Loucy (cell line): ENCODE measurements around the gene GPC3.
A peak's percentile ranks its signal among the peaks of the same experiment; 100 is the strongest.

Source experiments
- H2AFZ ChIP-seq: fragments of 200-600 bp; sonication (generic); 2 replicates; pipeline ENCODE4 v1.6.0; 2016; ENCODE audit warnings: antibody characterized with exemption, mild to moderate bottlenecking, low read length, moderate library complexity
- H3F3A ChIP-seq: fragments of 200-600 bp; 2 replicates; pipeline ENCODE4 v1.6.0; 2016; ENCODE audit warnings: antibody characterized with exemption, low read depth, mild to moderate bottlenecking
- H3K27me3 ChIP-seq: fragments of 200-600 bp; sonication (generic); 2 replicates; pipeline ENCODE4 v1.6.1; 2014; ENCODE audit warnings: low read length, mild to moderate bottlenecking; ENCODE audit not compliant: insufficient read depth, poor library complexity, severe bottlenecking
- H3K36me3 ChIP-seq: fragments of 200-600 bp; sonication (generic); 2 replicates; pipeline ENCODE4 v1.6.1; 2016; ENCODE audit warnings: low read length; ENCODE audit not compliant: insufficient read depth
- H3K4me1 ChIP-seq: fragments of 200-600 bp; sonication (generic); 2 replicates; pipeline ENCODE4 v1.5.1; 2014; ENCODE audit warnings: low read length, mild to moderate bottlenecking; ENCODE audit not compliant: insufficient read depth, poor library complexity, severe bottlenecking
- H3K4me2 ChIP-seq: fragments of 200-600 bp; sonication (generic); 2 replicates; pipeline ENCODE4 v1.6.0; 2014; ENCODE audit warnings: antibody characterized with exemption, low read length, low read depth, mild to moderate bottlenecking; ENCODE audit not compliant: poor library complexity, severe bottlenecking
- H3K4me3 ChIP-seq: fragments of 200-600 bp; sonication (generic); 2 replicates; pipeline ENCODE4 v1.5.1; 2014; ENCODE audit warnings: low read length, mild to moderate bottlenecking, mixed read lengths; ENCODE audit not compliant: poor library complexity, severe bottlenecking
- H3K79me2 ChIP-seq: fragments of 200-600 bp; sonication (generic); 2 replicates; pipeline ENCODE4 v1.6.1; 2014; ENCODE audit warnings: low read length; ENCODE audit not compliant: insufficient read depth
- H3K9ac ChIP-seq: fragments of 200-600 bp; sonication (generic); 2 replicates; pipeline ENCODE4 v1.6.0; 2014; ENCODE audit warnings: mild to moderate bottlenecking, low read depth, low read length, moderate library complexity; ENCODE audit not compliant: poor library complexity, severe bottlenecking
- H3K9me2 ChIP-seq: fragments of 200-600 bp; sonication (generic); replicated peaks from 2 replicates; pipeline ENCODE4 v1.6.1; 2016; ENCODE audit warnings: low read depth, low read length, mixed read lengths
- H3K9me3 ChIP-seq: fragments of 200-600 bp; sonication (generic); 2 replicates; pipeline ENCODE4 v1.6.1; 2014; ENCODE audit warnings: mild to moderate bottlenecking, antibody characterized with exemption, low read length, low read depth; ENCODE audit not compliant: insufficient read depth
- H4K20me1 ChIP-seq: fragments of 200-600 bp; sonication (generic); 2 replicates; pipeline ENCODE4 v1.6.0; 2014; ENCODE audit warnings: antibody characterized with exemption, low read length, mild to moderate bottlenecking; ENCODE audit not compliant: insufficient read depth, poor library complexity, severe bottlenecking
- EZH2phosphoT487 ChIP-seq: fragments of 200-600 bp; IDR thresholded peaks from 2 replicates; pipeline ENCODE4 v1.6.1; 2018; ENCODE audit warnings: antibody characterized with exemption, mild to moderate bottlenecking, moderate library complexity, borderline replicate concordance
- TF ChIP-seq, protein P1 (sequence below): fragments of 200-600 bp; sonication (generic); conservative IDR thresholded peaks from 2 replicates; pipeline ENCODE4 v1.5.1; 2014; ENCODE audit warnings: mild to moderate bottlenecking, antibody characterized with exemption, low read length

Gene GPC3

DNA sequence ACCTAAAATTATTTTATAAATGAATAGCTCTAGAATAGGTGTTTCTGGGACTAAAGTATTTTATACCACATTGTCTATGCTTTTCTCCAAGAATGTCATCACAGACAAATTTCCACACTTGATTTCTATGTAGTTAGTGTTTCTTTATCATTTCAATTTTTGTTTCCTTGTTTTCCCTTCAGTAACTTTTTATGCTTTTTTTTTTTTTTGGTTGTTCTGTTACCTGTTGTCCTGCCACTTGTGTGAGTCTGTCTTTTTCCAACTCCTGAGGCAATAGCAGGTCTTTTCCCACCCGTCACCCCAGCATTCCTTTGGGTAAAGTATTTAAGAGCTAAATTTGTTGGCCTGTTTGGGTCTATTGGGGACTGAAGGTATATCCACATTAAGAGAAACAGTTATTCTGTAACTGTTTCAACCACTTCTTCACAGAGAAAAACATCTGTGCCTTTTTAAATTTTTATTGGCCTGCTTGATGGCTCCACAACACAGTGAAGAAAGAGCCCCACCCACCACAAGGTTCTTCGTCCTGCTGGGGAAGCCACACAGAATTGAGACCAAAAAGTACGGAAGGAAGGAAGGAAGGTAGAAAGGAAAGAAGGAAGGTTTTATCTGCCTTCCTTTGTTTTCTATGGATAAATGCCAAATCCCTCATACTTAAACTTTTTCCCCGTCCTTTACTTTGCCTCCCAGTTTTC, 17.7 kb upstream of the GPC3 start:
- peaks cover 6% of the 10 kb centered on the region for H3K4me1 ChIP-seq
- TF ChIP-seq, protein P1, sequence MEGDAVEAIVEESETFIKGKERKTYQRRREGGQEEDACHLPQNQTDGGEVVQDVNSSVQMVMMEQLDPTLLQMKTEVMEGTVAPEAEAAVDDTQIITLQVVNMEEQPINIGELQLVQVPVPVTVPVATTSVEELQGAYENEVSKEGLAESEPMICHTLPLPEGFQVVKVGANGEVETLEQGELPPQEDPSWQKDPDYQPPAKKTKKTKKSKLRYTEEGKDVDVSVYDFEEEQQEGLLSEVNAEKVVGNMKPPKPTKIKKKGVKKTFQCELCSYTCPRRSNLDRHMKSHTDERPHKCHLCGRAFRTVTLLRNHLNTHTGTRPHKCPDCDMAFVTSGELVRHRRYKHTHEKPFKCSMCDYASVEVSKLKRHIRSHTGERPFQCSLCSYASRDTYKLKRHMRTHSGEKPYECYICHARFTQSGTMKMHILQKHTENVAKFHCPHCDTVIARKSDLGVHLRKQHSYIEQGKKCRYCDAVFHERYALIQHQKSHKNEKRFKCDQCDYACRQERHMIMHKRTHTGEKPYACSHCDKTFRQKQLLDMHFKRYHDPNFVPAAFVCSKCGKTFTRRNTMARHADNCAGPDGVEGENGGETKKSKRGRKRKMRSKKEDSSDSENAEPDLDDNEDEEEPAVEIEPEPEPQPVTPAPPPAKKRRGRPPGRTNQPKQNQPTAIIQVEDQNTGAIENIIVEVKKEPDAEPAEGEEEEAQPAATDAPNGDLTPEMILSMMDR, result no peak
- no peak for TF ChIP-seq EZH2phosphoT487
- no peaks in the 10 kb centered on the region for H3K36me3 ChIP-seq
- no peaks in the 10 kb centered on the region for H3K9me2 ChIP-seq
- no peaks in the 10 kb centered on the region for H4K20me1 ChIP-seq
- no peaks in the 10 kb centered on the region for H3K27me3 ChIP-seq
- H3K79me2 ChIP-seq, result no peaks in the 10 kb centered on the region
- peak overlapping the region; percentile 18 for H3K4me2 ChIP-seq
- H3K9ac ChIP-seq, result no peak overlapping the region
- H3F3A ChIP-seq, result no peaks in the 10 kb centered on the region
- no peak overlapping the region for H3K4me3 ChIP-seq
- no peaks in the 10 kb centered on the region for H3K9me3 ChIP-seq
- no peak overlapping the region; the same call in 1 of the 2 replicates for H2AFZ ChIP-seq

DNA sequence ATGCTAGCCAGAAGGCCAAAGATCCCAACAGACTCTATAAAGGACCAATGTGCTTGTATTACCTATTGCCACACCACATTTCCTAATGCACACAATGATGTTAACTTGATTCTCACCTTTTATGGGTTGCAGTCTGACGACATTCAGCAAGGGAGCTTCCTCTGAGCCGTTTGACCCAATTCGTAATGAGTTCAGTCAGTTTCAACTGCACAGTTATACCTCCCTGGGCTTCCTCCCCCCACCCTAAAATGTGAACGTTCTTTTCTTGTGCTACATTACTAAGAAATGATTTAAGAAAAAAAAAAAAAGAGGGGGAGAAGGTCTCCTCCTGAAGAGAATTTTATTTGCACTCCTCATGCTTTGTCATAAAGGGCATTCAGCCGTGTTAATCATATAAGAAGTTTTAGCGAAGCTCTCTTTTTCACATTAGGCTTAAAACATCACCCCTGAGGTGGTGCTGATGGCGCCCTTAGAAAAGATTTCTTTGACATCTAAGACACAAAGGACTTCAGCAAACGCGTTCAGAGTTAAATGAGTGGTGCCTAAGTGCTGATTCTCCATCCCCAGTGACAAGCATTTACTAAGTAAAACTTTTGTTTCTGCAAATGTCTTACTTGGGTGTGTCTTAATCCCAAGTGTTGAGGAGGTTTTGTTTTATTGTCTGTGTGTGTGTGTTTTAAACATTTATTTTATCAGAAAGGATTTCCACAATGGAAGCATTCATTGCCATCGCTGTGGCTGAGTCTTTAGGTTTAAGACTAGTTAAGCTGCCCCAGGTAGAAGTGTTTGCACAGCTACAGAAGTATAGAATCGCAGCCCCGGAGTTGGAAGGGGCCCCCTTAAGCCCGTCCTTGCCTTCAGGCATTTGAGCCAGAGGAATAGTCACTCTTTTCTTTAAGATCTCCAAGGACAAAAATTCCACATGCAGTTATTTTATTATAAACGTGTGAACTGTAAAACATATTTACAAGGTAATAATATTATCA, 15.2 kb upstream of the GPC3 start:
- Histone ChIP-seq H3K9me3 (no peaks in the 10 kb centered on the region), H3K4me2 (no peak overlapping the region), H4K20me1 (no peaks in the 10 kb centered on the region), H3F3A (no peaks in the 10 kb centered on the region), H3K36me3 (no peaks in the 10 kb centered on the region), H3K4me3 (no peak overlapping the region), H3K27me3 (no peaks in the 10 kb centered on the region), H3K4me1 (peaks cover 6% of the 10 kb centered on the region), H3K9me2 (no peaks in the 10 kb centered on the region), H3K9ac (no peak overlapping the region), H2AFZ (peak overlapping the region; percentile 16; the same call in 1 of the 2 replicates), H3K79me2 (no peaks in the 10 kb centered on the region)
- TF ChIP-seq, protein P1, result no peak
- TF ChIP-seq EZH2phosphoT487, result no peak

DNA sequence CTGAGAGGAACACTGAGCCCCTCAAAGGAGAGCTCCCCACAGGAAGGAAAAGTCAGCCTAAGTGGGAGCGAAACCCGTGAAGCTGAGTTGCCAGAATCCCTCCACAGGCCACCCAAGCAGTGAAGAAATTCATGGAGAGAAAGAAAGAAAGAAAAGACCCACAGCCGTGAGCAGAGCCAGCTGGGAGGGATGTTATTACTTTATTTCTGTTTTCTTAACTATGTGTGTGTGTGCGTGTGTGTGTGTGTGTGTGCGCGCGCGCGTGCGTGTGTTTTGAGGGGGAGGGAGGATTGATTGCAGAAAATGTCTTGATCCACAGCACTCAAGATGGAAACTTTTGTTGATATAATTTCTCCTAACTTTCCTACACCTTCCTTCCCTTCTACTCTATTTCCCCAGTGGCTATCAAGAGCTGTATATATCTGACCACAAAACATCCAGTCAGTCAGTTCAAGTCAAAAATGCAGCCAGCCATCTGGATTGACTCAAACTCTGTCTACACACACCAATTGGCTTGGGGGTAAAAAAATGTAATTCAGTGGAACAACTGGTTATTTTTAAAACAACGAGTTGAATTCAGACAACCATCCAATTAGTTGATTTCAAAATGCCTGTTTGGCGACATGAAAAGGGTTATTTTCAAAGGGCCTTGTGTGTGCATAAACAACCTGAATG, 13.8 kb upstream of the GPC3 start:
- Histone ChIP-seq H3K9me2 (no peaks in the 10 kb centered on the region), H3K4me3 (no peak overlapping the region), H3F3A (no peaks in the 10 kb centered on the region)

More for the DNA sequence above, 13.8 kb upstream of the GPC3 start:
- no peak for TF ChIP-seq EZH2phosphoT487
- TF ChIP-seq, protein P1, result no peak
- H3K4me2 ChIP-seq, result no peak overlapping the region
- H3K36me3 ChIP-seq, result no peaks in the 10 kb centered on the region
- no peak overlapping the region for H3K9ac ChIP-seq
- H2AFZ ChIP-seq, result no peak overlapping the region
- no peaks in the 10 kb centered on the region for H4K20me1 ChIP-seq
- H3K4me1 ChIP-seq, result peaks cover 6% of the 10 kb centered on the region
- no peaks in the 10 kb centered on the region for H3K27me3 ChIP-seq
- H3K9me3 ChIP-seq, result no peaks in the 10 kb centered on the region
- no peaks in the 10 kb centered on the region for H3K79me2 ChIP-seq
